HepG2 (cell line): ENCODE measurements around the gene LZTR1. TPM values are rescaled to one million over a fixed set of nuclear protein-coding genes. Genes with fewer than 3 reads are reported as not detected.

Experiments
- AKAP8 ChIP-seq: sonication (generic); formaldehyde crosslinking; IDR thresholded peaks from 2 replicates; pipeline ENCODE4 v1.5.1; 2020; ENCODE audit warnings: mild to moderate bottlenecking, missing genetic modification reagents
- CAMTA2 ChIP-seq: sonication (generic); formaldehyde crosslinking; IDR thresholded peaks from 2 replicates; pipeline ENCODE4 v1.4.0; 2020; ENCODE audit warnings: mild to moderate bottlenecking, missing genetic modification reagents, borderline replicate concordance
- FOXK1 ChIP-seq: sonication (generic); formaldehyde crosslinking; IDR thresholded peaks from 2 replicates; pipeline ENCODE4 v1.4.0; 2020; ENCODE audit warnings: low read depth, missing genetic modification reagents, borderline replicate concordance
- IKZF4 ChIP-seq: sonication (generic); formaldehyde crosslinking; IDR thresholded peaks from 2 replicates; pipeline ENCODE4 v1.5.1; 2020; ENCODE audit warnings: borderline replicate concordance, mild to moderate bottlenecking, low read depth, missing genetic modification reagents; ENCODE audit errors: not compliant biosample characterization
- KAT2B ChIP-seq: fragments of 150-350 bp; IDR thresholded peaks from 2 replicates; pipeline ENCODE4 v1.6.1; 2014; ENCODE audit warnings: low read depth, low read length, borderline replicate concordance
- MTA1 ChIP-seq: sonication (generic); formaldehyde crosslinking; IDR thresholded peaks from 2 replicates; pipeline ENCODE4 v1.4.0; 2020; ENCODE audit warnings: missing genetic modification reagents, mild to moderate bottlenecking, borderline replicate concordance
- POLR2AphosphoS5 ChIP-seq: IDR thresholded peaks from 2 replicates; pipeline ENCODE4 v1.6.1; 2012; ENCODE audit warnings: low read depth, low read length
- RAD21 ChIP-seq: fragments of 450-650 bp; formaldehyde crosslinking; IDR thresholded peaks from 2 replicates; pipeline ENCODE4 v1.5.0; 2020; ENCODE audit warnings: mild to moderate bottlenecking
- RBM22 ChIP-seq: fragments of 200-400 bp; formaldehyde crosslinking; optimal IDR thresholded peaks from 2 replicates; pipeline ENCODE3; 2017; ENCODE audit warnings: mild to moderate bottlenecking, low read length, moderate library complexity
- SMAD3 ChIP-seq: sonication (generic); formaldehyde crosslinking; IDR thresholded peaks from 2 replicates; pipeline ENCODE4 v1.4.0; 2020; ENCODE audit warnings: missing genetic modification reagents
- SYNCRIP ChIP-seq: fragments of 200-400 bp; formaldehyde crosslinking; IDR thresholded peaks from 2 replicates; pipeline ENCODE4 v1.6.1; 2018; ENCODE audit warnings: mild to moderate bottlenecking, low read depth, low read length; ENCODE audit not compliant: insufficient read depth
- ZNF44 ChIP-seq: sonication (generic); formaldehyde crosslinking; IDR thresholded peaks from 2 replicates; pipeline ENCODE4 v1.5.1; 2020; ENCODE audit warnings: mild to moderate bottlenecking, missing genetic modification reagents
- ZNF652 ChIP-seq: IDR thresholded peaks from 2 replicates; pipeline ENCODE4 v1.6.1; 2016; ENCODE audit warnings: low read depth, borderline replicate concordance
- ZNF713 ChIP-seq: sonication (generic); formaldehyde crosslinking; IDR thresholded peaks from 2 replicates; pipeline ENCODE4 v1.4.0; 2020; ENCODE audit warnings: mild to moderate bottlenecking, missing genetic modification reagents
- ZNF737 ChIP-seq: sonication (generic); formaldehyde crosslinking; IDR thresholded peaks from 2 replicates; pipeline ENCODE4 v1.5.0; 2020; ENCODE audit warnings: missing genetic modification reagents, mild to moderate bottlenecking, borderline replicate concordance
- ZNF777 ChIP-seq: sonication (generic); formaldehyde crosslinking; IDR thresholded peaks from 2 replicates; pipeline ENCODE4 v1.4.0; 2020; ENCODE audit warnings: missing genetic modification reagents
- ZNF83 ChIP-seq: sonication (generic); formaldehyde crosslinking; IDR thresholded peaks from 2 replicates; pipeline ENCODE4 v1.4.0; 2020; ENCODE audit warnings: missing genetic modification reagents, mild to moderate bottlenecking, borderline replicate concordance
- polyA plus RNA-seq, 8 experiments: library from polyadenylated mRNA; depleted of rRNA in 3 of 8; stranded (reverse) in 7 of 8; unstranded in 1 of 8; fragments of >200 nt; fragmentation: Illumina TruSeq in 4 of 8; extraction: Trizol in 4 of 8; gene quantifications; 2 replicates each; pipeline versions ENCODE4 v1.2.1 to v1.2.3, GENCODE V29; 2011 to 2016; ENCODE audit warnings: low read depth in 4 of 8, missing spikeins in 1 of 8, mixed read lengths in 1 of 8; ENCODE audit not compliant: insufficient read depth in 1 of 8
- total RNA-seq, 5 experiments: library from RNA; depleted of rRNA; stranded (reverse); fragments of >200 nt; fragmentation: Illumina TruSeq; extraction: Trizol; gene quantifications; 2 replicates each; pipeline ENCODE4 v1.2.3, GENCODE V29; 2016; ENCODE audit warnings: low read depth in 1 of 5
- TF ChIP-seq, protein P1 (sequence below): sonication (generic); formaldehyde crosslinking; IDR thresholded peaks from 2 replicates; pipeline ENCODE4 v1.9.0; 2021; ENCODE audit warnings: missing genetic modification reagents, mild to moderate bottlenecking, borderline replicate concordance
- TF ChIP-seq, protein P2 (sequence below): IDR thresholded peaks from 2 replicates; pipeline ENCODE4 v1.6.1; 2012; ENCODE audit warnings: low read length, improper control_type of control experiment
- TF ChIP-seq, protein P3 (sequence below): sonication (generic); formaldehyde crosslinking; IDR thresholded peaks from 2 replicates; pipeline ENCODE4 v1.4.0; 2020; ENCODE audit warnings: missing genetic modification reagents, borderline replicate concordance

LZTR1 gene
- total and polyA plus RNA-seq, 2 of the 13 experiments (the other 11 are each of a cell fraction or from before 2014, with no cell fraction given), result 21.8 to 22.4 TPM

DNA sequence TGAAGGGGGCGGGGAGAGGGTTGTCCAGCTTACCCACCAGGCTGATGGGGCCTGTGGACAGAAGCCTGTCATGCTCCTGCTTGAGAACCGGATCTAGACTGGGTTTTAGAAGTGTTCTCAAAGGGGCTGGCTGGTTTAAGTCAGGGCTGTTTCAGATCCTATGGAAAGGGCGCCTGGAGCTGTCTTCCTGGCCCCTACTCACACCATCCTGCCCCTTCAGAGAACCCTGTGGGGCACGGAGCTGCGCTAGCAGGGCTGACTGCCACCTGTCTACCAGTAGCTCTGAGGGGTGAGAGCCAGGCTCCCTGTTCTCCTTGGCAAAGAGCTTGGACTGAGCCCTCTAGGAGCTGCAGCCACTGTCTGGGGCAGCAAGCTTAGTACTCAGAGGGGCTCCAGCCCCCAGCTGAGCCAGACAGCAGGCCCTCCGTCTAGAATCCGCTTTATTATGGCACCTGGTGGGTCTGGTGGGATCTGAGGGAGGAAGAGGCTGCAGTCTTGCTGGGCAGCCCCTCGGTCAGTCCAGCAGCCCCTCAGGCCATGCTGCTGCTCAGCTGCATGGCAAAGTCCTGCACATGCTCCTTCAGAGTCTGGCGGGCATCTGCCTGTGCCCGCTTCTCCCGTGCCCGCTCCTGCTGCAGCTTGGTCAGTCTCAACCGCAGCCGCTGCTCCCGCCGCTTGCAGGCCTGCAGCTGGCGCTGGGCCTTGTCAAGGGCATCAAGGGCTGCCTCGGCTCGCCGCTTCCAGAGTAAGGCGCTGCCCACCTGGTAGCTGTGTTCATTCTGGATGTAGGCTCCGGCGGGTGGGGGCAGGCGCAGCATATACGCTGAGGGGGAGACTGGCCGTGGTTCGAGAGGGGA lies 17.5 kb downstream of the LZTR1 start (continued):
- no peak for TF ChIP-seq ZNF713 (CRISPR knock-in tag)
- TF ChIP-seq POLR2AphosphoS5, result no peak
- TF ChIP-seq, protein P1, sequence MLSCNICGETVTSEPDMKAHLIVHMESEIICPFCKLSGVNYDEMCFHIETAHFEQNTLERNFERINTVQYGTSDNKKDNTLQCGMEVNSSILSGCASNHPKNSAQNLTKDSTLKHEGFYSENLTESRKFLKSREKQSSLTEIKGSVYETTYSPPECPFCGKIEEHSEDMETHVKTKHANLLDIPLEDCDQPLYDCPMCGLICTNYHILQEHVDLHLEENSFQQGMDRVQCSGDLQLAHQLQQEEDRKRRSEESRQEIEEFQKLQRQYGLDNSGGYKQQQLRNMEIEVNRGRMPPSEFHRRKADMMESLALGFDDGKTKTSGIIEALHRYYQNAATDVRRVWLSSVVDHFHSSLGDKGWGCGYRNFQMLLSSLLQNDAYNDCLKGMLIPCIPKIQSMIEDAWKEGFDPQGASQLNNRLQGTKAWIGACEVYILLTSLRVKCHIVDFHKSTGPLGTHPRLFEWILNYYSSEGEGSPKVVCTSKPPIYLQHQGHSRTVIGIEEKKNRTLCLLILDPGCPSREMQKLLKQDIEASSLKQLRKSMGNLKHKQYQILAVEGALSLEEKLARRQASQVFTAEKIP (CRISPR knock-in tag), result no peak
- TF ChIP-seq, protein P2, sequence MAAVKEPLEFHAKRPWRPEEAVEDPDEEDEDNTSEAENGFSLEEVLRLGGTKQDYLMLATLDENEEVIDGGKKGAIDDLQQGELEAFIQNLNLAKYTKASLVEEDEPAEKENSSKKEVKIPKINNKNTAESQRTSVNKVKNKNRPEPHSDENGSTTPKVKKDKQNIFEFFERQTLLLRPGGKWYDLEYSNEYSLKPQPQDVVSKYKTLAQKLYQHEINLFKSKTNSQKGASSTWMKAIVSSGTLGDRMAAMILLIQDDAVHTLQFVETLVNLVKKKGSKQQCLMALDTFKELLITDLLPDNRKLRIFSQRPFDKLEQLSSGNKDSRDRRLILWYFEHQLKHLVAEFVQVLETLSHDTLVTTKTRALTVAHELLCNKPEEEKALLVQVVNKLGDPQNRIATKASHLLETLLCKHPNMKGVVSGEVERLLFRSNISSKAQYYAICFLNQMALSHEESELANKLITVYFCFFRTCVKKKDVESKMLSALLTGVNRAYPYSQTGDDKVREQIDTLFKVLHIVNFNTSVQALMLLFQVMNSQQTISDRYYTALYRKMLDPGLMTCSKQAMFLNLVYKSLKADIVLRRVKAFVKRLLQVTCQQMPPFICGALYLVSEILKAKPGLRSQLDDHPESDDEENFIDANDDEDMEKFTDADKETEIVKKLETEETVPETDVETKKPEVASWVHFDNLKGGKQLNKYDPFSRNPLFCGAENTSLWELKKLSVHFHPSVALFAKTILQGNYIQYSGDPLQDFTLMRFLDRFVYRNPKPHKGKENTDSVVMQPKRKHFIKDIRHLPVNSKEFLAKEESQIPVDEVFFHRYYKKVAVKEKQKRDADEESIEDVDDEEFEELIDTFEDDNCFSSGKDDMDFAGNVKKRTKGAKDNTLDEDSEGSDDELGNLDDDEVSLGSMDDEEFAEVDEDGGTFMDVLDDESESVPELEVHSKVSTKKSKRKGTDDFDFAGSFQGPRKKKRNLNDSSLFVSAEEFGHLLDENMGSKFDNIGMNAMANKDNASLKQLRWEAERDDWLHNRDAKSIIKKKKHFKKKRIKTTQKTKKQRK, result no peak
- no peak for TF ChIP-seq ZNF777 (CRISPR knock-in tag)
- TF ChIP-seq RAD21, result no peak
- peak; percentile 64 for TF ChIP-seq RBM22
- TF ChIP-seq CAMTA2 (CRISPR knock-in tag), result no peak
- no peak for TF ChIP-seq MTA1 (CRISPR knock-in tag)
- peak; percentile 25; the same call in 1 of the 2 replicates for TF ChIP-seq AKAP8
- TF ChIP-seq ZNF652, result no peak
- no peak for TF ChIP-seq FOXK1 (CRISPR knock-in tag)
- TF ChIP-seq KAT2B, result no peak
- no peak for TF ChIP-seq ZNF737 (CRISPR knock-in tag)
- no peak for TF ChIP-seq ZNF83
- no peak for TF ChIP-seq SYNCRIP
- TF ChIP-seq IKZF4 (CRISPR knock-in tag), result no peak
- TF ChIP-seq SMAD3 (CRISPR knock-in tag), result no peak
- TF ChIP-seq ZNF44 (CRISPR knock-in tag), result no peak
- TF ChIP-seq, protein P3, sequence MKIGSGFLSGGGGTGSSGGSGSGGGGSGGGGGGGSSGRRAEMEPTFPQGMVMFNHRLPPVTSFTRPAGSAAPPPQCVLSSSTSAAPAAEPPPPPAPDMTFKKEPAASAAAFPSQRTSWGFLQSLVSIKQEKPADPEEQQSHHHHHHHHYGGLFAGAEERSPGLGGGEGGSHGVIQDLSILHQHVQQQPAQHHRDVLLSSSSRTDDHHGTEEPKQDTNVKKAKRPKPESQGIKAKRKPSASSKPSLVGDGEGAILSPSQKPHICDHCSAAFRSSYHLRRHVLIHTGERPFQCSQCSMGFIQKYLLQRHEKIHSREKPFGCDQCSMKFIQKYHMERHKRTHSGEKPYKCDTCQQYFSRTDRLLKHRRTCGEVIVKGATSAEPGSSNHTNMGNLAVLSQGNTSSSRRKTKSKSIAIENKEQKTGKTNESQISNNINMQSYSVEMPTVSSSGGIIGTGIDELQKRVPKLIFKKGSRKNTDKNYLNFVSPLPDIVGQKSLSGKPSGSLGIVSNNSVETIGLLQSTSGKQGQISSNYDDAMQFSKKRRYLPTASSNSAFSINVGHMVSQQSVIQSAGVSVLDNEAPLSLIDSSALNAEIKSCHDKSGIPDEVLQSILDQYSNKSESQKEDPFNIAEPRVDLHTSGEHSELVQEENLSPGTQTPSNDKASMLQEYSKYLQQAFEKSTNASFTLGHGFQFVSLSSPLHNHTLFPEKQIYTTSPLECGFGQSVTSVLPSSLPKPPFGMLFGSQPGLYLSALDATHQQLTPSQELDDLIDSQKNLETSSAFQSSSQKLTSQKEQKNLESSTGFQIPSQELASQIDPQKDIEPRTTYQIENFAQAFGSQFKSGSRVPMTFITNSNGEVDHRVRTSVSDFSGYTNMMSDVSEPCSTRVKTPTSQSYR (CRISPR knock-in tag), result no peak
